Activated naive CD4-positive, alpha-beta T cell (primary cell): ENCODE results near the gene ENO3.

Experiments used
- DNase-seq, 4 experiments: peaks; one replicate each; lab custom pipeline; 2025; lab: John Stamatoyannopoulos, UW

ENO3 gene

DNA sequence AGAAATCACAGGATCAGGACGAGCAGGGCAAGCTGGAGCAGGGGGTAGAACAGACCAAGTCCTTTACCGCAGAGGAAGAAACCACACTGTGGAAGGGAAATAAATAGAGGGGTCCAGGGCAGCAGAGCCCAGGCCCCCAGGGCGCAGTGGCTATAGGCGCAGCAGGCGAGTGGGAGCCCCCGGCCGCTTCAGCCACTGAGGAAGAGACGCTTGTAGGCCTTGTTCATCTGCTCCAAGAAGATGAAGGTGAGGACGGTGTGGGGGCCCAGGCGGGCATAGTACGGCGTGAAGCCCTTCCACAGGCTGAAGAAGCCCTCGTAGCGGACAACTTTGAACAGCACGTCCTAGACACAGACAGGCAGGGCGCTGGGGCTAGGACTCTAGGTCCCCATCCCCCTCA, 13.4 kb upstream of the ENO3 start:
- DNase-seq, result no peak

- no peak for DNase-seq
Measured at GRCh38 chr17:4938069-4938491, 12.8 kb upstream of the ENO3 start.

- no peak for DNase-seq
Measured at GRCh38 chr17:4938688-4939545, 12.0 kb upstream of the ENO3 start.

GRCh38 chr17:4939546-4939795, 11.4 kb upstream of the ENO3 start:
- DNase-seq, result no peak

DNA sequence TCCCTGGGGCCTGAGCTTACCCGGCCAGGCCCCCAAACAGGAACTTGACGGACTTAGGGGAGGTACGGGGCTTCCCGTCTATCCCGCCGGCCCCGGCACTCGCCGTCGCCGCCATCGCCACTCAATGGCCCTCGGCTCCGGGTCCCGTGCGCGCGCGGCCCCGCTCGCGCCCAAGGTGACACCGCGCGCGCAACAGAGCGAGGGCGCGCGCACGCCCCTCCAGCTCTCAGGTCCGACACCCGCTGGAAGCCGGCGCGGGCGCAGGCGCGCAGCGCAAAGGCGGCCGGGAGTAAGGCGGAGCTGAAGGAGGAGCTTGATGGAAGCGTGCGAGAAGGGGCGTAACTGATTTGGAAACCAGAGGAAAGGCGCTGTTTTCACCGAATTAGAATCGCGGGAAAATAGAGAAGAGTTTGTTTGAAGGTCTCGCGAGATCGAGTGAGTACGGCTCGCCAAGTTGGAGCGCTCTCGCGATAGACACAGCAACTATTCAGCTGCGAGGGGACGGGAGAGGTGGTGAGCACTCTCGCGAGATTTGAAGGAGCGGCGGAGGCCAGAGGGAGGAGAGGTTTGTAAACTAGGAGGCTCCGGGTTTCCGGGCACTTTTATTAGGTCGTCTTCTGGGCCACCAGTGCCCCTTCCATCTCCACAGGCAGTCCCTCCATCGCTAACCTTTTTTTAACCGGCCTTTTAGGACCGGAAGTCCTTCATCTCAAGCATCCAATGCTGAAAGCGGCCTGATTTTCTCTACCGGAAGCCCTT, 10.9 kb upstream of the ENO3 start, which contains the start of the genes RNF167 and SLC25A11:
Gene RNF167 (plus strand): TSS at position 473 of the 759 bp plus-strand sequence. CDS start 642 bp downstream, outside the sequence.
Gene SLC25A11 (minus strand): TSS at position 251 of the 759 bp plus-strand sequence. CDS start 136 bp downstream, at position 115.
- DNase-seq, result peak; percentile 83 to 98 (median 95)

GRCh38 chr17:4940555-4941318, 10.2 kb upstream of the ENO3 start:
- DNase-seq, result peak in 2 of 4 experiments; percentile 19 to 23

- DNase-seq, result no peak
Measured at GRCh38 chr17:4941319-4941610, 9.7 kb upstream of the ENO3 start.

DNA sequence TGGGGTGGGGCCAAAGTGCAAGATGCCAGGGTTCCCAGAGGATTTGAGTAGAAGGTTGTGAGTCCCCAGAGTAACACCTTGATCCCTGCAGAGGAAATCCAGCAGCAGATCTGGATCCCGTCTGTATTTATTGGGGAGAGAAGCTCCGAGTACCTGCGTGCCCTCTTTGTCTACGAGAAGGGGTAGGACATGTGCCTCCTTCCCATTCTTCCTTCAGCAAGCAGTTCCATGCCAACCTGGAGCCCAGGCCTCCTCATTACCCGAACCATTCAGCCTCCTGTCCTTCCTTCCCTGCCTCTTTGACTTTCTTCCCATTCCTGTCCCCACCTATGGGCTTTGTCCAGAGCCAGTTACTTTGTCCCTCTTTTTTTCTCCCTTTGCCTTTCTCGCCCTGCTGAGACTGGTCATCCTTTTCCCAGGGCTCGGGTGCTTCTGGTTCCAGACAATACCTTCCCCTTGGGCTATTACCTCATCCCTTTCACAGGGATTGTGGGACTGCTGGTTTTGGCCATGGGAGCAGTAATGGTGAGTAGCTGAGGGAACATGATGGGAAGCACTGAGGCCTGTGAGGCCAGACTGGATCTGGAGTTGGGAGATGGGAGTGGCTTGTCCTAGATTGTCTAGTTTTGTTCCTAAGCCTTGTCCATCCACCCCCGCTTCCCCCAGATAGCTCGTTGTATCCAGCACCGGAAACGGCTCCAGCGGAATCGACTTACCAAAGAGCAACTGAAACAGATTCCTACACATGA, 8.0 kb upstream of the ENO3 start:
- no peak for DNase-seq

DNA sequence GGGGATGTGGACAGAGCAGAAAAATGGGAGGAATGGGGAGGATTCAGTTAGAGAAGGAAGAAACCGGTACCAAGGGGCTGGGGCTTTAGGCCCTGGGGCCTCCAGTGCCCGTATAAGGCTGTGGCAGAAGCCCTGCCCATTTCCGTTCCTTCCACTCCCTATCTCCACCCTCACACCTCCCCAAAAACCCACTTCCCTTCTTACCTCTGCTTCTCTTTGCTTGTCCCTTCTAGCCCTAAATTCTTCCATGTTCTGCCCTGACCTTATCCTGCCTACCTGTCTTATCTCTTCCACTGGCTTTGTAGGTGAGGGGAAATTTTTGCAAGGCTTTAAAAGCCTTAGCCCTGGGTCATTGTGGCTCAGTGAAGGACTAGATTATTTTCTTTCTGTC, 6.8 kb upstream of the ENO3 start:
- peak in 1 of 4 experiments; percentile 20 for DNase-seq

DNA sequence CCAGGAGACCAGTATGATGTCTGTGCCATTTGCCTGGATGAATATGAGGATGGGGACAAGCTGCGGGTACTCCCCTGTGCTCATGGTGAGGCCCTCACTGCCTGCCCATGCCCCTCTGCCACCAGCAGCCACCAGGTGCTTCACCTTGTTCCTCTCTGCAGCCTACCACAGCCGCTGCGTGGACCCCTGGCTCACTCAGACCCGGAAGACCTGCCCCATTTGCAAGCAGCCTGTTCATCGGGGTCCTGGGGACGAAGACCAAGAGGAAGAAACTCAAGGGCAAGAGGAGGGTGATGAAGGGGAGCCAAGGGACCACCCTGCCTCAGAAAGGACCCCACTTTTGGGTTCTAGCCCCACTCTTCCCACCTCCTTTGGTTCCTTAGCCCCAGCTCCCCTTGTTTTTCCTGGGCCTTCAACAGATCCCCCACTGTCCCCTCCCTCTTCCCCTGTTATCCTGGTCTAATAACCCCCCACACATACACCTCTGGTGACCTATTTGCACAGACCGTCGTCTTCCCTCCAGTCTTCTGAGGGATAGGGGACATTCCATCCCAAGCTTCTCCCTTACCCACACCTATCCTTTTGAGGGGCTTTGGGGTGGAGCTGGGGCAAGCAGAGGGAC, 6.3 kb upstream of the ENO3 start:
- DNase-seq, result no peak

- peak; percentile 20 to 66 (median 43) for DNase-seq
Measured at GRCh38 chr17:4945176-4945943, 5.6 kb upstream of the ENO3 start.

DNA sequence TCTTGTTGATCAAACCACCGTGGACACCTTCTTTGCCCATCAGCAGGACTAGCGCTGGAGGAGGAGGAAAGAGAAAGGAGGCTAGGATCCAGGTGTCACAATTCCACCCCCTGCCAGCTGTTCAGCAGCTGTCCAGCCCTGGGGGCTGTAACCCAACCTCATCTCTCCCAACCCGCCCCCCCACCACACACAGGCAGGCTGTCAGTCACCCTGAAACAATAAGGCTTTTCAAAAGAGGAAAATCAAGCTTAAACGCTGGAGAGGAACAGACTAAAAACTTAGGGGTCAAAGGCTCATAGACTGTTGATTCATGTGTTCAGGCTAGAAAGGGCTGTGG, 5.0 kb upstream of the ENO3 start:
- DNase-seq, result no peak

DNA sequence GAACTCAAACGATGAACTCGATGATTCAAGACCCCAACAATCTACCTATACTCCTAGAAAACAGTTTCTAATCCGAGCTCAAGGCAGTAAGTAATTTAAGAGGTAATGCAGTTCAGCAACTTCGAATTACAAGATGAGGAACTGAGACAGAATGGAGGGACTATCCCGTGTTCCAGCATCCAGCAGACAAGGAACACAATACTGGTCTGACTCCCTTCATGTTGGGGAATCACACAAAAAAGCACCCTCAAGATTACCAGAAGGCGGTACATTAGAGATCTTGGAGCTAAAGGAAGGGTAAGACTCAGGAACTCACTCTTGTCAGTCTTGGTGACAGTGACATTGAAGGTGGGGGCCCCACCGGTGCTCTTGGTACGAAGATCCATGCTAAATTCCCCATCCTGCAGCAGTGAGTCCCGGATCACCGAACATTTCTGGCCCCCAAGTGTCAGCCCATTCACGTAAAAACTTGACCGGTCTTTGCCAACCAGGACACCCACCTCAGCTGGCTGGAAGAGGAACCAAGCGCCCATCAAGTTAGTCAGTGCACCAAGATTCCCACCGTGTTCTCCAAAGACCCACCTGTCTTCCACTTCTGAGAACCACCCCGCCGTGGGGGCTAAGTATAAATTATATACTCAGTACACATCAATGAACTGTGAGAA, 4.5 kb upstream of the ENO3 start:
- no peak for DNase-seq

DNA sequence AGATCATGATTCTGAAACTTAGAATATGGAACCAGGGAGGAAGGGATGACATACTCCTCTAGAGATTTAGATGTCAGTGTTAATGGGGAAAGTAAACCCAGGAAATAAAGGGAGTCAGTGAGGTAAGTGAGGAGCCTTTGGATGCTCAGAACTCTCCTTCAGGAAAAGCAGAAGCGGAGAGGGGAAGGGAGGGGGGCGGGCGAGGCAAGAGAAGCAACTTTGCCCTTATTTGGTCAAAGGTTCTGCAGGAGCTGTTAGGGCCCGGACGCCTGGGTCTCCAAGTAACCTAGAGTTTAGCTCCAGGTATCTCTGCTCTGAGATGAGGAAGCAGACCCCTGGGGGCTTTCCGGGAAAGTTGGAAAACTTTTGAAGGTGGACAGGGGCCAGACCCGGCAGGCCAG, 3.9 kb upstream of the ENO3 start:
- no peak for DNase-seq

- peak; percentile 41 to 68 (median 48) for DNase-seq
Measured at GRCh38 chr17:4947411-4948165, 3.3 kb upstream of the ENO3 start.

DNA sequence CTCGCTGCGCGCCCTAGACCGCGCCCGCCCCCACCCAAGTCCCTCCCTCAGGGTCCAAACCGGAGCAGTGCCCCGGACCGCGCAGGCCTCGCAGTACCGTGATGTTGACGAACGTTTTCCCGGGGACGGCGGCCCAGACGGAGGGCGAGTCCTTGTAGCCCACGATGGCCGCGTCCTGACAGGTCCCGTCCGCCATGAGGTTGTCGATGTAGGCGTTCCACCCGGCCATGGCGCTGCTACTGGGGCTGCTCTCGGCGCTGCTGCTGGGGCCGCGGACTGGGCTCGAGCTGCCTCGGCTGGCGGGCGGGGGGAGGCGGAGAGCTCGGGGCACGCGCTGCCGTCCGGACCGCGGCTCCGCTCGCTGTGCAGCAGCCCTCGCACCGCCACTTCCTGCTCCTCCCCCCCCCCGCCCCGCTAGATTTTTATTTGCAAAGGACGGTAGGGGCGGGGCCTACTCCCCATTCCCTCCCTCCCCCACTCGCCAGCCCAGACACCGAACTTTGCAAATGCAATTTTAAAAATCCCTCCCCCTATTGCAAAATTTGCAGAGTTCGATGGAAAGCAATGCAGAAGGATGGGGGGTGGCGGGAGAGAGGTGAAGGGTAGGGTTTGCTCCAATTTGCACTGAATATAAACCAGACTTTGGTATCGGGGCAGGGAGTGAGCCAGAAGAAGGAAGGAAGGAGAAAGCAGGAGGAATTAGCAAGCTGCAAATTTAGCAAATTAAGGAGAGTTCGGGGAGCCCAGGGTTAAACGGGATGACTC, 2.6 kb upstream of the ENO3 start, which contains the start of gene PFN1:
Gene PFN1 (minus strand): TSS at position 365 of the 765 bp plus-strand sequence. CDS start 136 bp downstream, at position 229.
- peak; percentile 58 to 89 (median 84) for DNase-seq

- DNase-seq, result peak; percentile 50 to 63 (median 60)
Measured at GRCh38 chr17:4948931-4949320, 2.0 kb upstream of the ENO3 start.

DNA sequence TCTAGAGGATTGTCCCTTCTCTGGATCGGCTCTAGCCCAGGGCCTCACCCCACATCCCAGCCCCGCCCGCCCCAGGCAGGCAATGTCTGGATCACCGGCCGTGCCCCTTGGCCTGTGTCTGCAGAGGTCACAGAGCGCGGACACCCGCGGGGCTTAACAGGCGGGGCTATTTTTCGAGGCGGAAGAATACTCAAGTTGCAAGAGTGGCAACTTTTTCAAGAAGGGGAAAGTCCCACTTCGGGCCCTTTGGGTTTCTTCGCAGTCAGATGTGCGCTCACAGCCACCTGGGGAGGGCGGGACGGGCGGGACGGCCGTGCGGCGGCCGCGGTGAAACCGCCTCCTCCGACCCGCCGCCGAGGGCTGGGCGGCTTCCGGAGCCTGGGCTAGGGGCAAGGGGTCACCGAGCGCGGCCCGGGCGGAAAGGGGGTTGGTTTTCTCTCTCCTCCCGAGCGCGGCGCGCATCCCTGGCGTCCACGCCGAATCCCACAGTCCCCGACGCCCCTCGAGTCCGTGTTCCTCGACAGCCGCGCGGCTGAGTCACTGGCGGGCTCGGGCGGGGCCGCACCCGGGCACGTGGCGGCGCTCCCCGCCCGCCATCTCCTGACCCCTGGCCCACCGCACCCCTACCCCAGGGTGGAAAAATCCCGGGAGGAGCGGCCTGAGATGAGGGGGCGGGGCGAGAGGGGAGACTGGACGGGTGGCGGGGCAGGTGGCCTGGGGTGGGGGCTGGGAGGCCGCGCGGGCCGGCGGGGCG, 1.4 kb upstream of the ENO3 start:
- DNase-seq, result peak; percentile 60 to 68 (median 63)
